ENCODE data around the gene CERS6.

Gene CERS6

GRCh38 chr2:168538133-168538532, 82.1 kb downstream of the CERS6 start:
- DNase-seq, result no peak

- DNase-seq, result no peak
Observed at GRCh38 chr2:168538534-168538933, 82.5 kb downstream of the CERS6 start.

- no peak for DNase-seq
Observed at GRCh38 chr2:168539945-168540344, 83.9 kb downstream of the CERS6 start.

GRCh38 chr2:168541858-168542257, 85.8 kb downstream of the CERS6 start:
- DNase-seq, result no peak

- DNase-seq, result no peak
Observed at GRCh38 chr2:168543037-168543436, 87.0 kb downstream of the CERS6 start.

- DNase-seq, result no peak
Observed at GRCh38 chr2:168543935-168544334, 87.9 kb downstream of the CERS6 start.

GRCh38 chr2:168545439-168546082, 89.5 kb downstream of the CERS6 start:
- DNase-seq, result no peak

- peak; percentile 56 for DNase-seq
Observed at GRCh38 chr2:168550670-168551069, 94.6 kb downstream of the CERS6 start.

- peak; percentile 32 for DNase-seq
Observed at GRCh38 chr2:168552450-168552856, 96.4 kb downstream of the CERS6 start.

- DNase-seq, result no peak
Observed at GRCh38 chr2:168555283-168555682, 99.2 kb downstream of the CERS6 start.

GRCh38 chr2:168559187-168559586, 103.1 kb downstream of the CERS6 start:
- DNase-seq, result no peak

GRCh38 chr2:168560817-168561499, 104.9 kb downstream of the CERS6 start:
- DNase-seq, result no peak

GRCh38 chr2:168561991-168562390, 105.9 kb downstream of the CERS6 start:
- no peak for DNase-seq

- no peak for DNase-seq
Observed at GRCh38 chr2:168562971-168563370, 106.9 kb downstream of the CERS6 start.

- DNase-seq, result no peak
Observed at GRCh38 chr2:168564641-168565040, 108.6 kb downstream of the CERS6 start.

GRCh38 chr2:168565112-168565511, 109.0 kb downstream of the CERS6 start:
- no peak for DNase-seq

GRCh38 chr2:168565512-168565911, 109.4 kb downstream of the CERS6 start:
- no peak for DNase-seq

- DNase-seq, result peak; percentile 66
Observed at GRCh38 chr2:168566974-168567665, 111.0 kb downstream of the CERS6 start.

- no peak for DNase-seq
Observed at GRCh38 chr2:168567836-168568235, 111.8 kb downstream of the CERS6 start.

- no peak for DNase-seq
Observed at GRCh38 chr2:168568476-168569267, 112.6 kb downstream of the CERS6 start.

GRCh38 chr2:168571061-168571460, 115.0 kb downstream of the CERS6 start:
- DNase-seq, result no peak

- no peak for DNase-seq
Observed at GRCh38 chr2:168573128-168573903, 117.2 kb downstream of the CERS6 start.
